GM18517 (cell line): Measurements from ENCODE around the gene FBP2.
"Not testable (repeated sequence)": the region's sequence is repeated elsewhere in the genome, so short reads cannot be mapped to it uniquely, and the experiment has no call there.

Experiments
- ATAC-seq: cut with Tn5 transposase; IDR thresholded peaks from one replicate; pipeline ENCODE4 v1.9.1; 2021; ENCODE audit warnings: mild to moderate bottlenecking, moderate library complexity; ENCODE audit not compliant: unreplicated experiment

FBP2 gene

DNA sequence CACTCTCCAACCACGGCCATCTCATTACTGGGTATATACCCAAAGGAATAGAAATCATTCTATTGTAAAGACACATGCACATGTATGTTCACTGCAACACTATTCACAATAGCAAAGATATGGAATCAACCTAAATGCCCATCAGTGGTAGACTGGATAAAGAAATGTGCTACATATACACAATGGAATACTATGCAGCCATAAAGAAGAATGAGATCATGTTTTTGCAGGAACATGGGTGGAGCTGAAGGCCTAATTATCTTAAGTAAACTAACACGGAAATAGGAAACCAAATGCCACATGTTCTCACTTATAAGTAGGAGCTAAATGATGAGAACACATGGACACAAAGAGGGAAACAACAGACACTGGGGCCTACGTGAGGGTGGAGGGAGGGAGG, 29.3 kb downstream of the FBP2 start:
- ATAC-seq = not testable (repeated sequence)

DNA sequence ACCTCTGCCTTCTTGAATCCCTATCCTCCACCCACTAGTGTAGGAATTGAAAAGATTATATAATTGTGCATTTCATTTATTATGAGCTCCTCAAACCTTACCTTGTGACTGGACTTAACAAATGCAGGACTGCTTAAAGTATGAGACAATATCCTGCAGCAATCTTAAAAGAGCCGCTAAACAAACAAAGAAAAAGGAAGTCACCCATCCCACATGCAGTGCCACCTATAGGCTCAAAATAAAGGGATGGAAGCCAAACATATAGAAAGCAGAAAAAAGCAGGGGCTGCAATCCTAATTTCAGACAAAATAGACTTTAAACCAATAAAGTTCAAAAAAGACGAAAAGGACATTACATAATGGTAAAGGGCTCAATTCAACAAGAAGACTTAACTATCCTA, 30.1 kb downstream of the FBP2 start:
- no peak for ATAC-seq

DNA sequence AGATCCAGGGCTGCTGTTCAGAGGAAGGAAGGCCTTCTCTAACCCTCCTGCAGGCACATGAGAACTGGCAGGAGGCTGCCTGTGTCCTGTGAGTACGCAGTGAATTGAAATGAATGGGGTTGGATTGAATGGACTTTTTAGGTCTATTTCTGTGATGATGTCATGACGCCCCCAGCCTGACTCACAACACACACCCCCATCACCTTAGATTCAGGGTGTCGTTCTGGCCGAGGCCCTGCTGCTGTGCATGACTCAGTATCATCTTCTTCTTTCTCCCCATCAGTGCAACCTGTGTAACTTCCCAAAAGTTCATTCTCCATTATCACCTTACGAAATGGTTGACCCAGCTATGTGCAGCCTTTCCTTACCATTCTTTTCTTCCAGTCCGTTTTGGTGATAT, 33.4 kb downstream of the FBP2 start:
- no peak for ATAC-seq

DNA sequence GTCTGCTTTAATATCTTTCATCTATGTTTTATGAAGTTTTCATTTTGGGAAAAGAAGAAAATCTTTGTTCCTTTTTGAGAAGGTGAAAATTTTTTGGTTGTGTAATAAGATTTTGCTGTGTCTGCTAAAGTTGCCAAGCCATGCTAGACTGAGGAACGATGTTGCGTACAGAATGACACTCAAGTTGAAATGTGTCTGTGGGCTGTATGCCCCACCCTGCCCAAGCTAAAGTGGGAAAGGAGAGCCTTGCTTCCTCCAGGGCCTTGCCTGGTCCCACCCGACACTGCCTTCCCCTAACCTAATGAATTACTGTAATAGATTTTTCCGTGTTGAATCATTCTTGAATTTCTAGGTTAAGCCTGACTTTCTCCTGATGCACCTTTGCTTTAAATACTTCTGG, 36.2 kb downstream of the FBP2 start:
- ATAC-seq = no peak

DNA sequence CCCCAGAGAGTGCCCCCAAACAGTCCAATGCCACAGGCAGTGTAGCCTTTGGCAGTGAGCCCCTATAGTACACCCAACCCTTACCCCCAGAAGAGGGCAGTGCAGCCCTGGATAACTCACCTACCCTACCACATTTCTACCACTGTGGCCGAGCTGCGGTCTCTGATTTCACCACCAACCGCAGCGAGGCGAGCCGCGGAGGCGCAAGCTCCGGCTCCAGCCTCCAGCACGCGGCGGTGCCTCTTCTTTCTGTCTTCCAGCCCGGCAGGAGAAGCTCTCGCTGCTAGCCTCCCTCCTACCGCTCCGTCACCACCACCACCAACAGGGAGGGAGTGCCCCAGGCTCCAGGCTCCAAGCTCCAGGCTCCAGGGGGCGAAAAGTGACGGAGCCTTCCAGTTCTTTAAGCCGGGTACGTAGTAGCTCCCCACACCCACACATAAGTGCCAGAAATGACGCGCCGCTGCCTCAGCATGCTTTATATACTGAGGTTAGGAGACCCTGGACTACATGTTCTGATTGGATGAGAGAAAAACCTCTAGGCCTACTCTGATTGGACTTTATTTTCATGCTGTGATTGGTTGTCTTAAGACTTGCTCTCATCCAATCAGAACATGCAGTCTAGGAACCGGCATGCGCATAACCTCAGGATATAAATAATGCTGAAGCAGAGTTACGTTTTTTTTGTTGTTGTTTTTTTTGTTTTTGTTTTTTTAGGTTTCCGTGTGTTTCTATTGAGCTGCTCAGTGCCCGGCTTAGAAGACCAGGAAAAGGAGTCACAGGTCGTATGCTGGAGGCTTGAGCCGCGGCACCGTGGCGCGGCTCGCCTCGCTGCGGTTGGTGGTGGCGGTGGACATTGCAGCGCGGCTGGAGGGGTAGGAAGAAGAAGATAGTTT, 38.9 kb downstream of the FBP2 start, which contains the start of gene PCAT7:
Gene PCAT7 (plus strand): TSS at position 645 of the 893 bp plus-strand sequence.
- no peak for ATAC-seq

DNA sequence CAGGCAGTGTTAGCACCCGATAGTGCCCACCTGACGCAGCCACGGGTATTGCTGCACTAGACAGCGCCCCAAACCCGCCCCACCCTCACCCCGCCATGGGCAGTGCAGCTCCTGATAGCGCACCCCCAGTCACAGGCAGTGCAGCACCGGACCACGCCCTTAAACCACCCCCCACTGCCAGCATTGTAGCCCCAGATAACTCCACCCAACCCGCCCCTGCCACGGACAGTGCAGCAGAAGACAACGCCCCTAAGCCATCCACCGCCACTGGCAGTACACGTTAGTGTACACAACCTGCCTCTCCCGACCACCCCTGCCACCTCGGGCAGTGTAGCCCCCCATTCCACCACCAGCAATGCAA, 39.6 kb downstream of the FBP2 start:
- ATAC-seq = no peak

DNA sequence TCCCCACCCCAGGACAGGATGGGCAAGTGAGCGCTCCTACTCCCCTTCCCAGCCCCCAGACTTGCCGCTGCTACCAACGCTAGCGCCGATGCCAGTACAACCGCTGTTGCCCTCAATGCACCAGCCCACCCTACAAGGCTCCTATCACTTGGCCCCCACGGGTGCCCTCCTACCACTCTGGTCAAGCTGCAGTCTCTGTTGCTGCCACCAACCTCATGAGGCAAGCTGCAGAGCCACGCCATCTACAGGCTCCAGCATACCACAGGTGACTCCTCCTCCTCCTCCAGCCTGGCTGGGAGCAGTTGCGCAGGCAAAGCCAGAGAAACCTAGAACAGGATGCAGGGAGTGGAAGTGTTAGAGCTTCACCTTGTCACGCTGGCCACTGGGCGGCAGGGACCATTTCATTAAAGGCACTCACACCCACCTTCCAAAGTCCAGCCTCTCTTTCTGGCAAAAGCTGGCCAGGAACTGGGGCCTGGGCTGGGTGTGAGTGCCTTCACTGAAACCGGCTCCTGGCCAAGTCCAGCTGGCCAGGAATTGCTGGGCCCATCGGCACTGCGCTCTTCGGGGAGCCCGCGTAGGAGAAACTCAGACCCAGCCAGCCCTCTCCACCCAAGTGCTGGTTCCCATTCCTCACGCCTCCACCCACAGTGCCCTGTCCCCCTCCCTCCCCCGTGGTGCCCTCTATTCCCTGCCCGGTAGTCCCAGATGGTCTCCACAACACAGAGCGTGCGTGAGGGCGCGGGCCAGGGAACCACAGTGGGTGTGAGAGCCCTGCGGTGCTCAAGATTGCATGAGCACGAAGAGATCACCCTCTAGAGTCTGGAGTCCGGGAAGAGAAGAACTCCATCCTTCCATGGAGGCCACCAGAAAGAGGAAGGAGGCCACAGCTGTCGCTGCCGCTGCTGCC, 40.3 kb downstream of the FBP2 start:
- ATAC-seq = no peak

DNA sequence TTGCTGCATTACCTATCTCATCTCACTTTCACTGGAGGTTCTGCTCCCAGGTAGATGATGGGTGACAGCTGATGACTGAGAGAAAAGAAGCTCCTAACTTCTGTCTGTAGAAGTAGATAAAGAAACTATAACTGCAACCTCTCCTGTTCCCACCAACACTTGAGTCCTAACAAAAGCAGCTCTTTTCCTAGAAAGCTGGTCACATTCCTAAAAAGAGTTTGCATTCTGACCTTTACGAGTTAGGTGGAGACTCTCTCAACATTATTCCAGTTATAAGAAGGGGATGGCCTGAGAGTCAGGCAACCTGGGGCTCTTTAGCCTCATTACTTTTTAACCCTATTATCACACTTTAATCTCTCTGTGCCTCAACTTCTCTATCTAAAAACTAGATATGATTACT, 47.7 kb downstream of the FBP2 start:
- ATAC-seq = no peak

DNA sequence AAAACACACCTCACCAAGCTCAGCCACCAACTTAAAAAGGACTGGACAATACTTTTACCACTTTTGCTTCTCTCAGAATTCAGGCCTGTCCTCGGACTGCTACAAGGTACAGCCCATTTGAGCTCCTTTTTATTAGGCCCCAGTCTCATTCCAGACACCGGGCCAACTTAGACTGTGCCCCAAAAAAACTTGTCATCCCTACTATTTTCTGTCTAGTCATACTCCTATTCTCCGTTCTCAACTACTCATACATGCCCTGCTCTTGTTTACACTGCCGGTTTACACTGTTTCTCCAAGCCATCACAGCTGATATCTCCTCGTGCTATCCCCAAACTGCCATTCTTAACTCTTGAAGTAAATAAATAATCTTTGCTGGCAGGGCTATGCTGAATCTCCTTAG, 49.3 kb downstream of the FBP2 start:
- not testable (repeated sequence) for ATAC-seq

DNA sequence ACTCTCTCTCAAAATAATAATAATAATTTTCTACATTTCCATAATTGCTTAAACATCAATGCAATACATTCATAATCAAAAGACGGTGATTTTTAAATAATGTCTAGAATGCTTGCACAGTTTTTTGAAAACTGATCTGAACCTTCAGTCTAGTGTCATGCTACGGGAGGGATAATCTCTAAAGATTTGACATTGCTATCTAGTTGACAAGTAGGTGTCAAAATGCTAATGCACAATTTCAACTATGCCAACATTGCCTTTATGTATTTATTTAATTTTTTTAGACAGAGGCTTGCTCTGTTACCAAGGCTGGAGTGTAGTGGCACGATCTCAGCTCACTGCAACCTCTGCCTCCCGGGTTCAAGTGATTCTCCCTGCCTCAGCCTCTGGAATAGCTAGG, 54.7 kb downstream of the FBP2 start:
- no peak for ATAC-seq

DNA sequence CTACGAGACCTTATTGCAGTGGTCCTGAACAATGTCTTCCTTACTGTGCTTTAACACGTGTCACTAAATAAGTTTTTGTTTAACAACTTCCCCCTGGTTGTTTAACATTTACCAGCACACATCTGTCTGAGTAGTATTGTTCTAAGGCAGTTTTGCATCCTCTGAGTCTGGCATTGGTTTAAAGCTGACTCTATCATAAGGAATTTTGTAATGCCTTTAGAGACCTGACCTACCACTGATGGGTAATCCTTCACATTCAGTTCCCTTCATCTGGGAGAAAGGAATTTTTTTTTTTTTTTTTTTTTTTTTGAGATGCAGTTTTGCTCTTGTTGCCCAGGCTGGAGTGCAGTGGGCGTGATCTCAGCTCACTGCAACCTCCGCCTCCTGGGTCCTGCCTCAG, 58.7 kb downstream of the FBP2 start:
- ATAC-seq = no peak

DNA sequence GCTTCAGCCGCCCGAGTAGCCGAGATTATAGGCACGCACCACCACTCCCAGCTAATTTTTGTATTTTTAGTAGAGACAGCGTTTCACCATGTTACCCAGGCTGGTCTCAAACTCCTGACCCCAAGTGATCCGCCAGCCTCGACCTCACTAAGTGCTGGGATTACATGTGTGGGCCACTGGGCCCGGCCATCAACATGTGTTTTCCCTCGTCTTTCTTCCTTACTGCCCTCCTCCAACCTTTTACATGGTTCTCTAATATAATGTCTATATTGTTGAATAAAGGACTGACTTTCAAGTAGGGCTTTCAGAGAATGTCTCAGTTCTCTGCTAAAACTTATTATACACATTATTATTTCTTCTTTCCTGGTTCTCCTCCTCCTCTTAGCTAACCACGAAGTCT, 60.0 kb downstream of the FBP2 start:
- no peak for ATAC-seq

DNA sequence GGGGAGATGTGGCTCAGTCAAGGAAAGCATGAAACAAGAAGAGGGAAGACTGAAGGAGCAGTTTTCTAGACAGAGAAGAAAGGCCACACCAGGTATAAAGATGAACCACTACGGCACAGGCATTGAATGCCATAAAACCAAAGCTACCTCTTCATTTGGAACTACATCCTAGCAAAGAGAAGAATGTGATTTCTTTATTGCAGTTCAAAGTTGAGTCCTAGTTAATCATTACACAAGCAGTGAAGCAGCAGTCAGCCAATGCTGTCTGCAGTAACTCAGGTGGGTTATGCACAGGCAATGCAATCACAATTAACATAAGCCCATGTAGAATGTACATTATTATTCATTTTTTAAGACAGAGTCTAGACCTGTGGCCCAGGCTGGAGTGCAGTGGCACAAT, 60.5 kb downstream of the FBP2 start:
- ATAC-seq = no peak

DNA sequence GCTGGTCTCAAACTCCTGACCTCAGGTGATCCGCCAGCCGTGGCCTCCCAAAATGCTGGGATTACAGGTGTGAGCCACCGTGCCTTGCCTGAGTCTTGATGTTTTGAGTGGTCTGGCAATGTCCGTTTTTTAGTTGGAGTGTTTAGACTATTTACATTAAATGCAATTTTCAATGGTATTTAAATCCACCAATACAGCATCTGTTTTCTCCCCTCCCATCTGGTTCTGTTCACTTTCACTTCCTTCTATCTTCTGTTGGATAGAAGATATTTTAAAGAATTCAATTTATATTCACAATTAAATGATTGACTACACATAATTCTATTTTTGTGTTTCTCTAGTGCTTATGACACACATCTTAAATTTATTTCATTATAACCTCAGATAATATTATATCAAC, 64.7 kb downstream of the FBP2 start:
- no peak for ATAC-seq

DNA sequence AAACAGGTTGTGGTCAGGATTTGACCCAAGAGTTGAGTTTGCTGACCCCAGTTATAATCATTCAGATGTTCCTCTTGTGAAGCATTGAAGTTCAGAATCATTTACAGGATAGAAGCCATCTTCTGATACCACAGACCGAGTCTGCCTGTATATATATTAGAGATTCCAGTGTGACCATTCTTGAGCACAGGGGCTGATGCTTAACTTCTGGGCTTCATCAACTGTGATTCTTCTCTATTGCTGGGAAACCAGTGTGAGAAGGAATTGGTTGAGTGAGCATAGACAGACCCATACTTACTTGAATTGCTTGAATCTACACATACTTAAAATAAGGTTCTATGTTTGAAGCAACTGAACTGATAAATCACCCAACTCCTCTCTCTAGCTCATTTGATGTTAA, 66.7 kb downstream of the FBP2 start:
- ATAC-seq = no peak

DNA sequence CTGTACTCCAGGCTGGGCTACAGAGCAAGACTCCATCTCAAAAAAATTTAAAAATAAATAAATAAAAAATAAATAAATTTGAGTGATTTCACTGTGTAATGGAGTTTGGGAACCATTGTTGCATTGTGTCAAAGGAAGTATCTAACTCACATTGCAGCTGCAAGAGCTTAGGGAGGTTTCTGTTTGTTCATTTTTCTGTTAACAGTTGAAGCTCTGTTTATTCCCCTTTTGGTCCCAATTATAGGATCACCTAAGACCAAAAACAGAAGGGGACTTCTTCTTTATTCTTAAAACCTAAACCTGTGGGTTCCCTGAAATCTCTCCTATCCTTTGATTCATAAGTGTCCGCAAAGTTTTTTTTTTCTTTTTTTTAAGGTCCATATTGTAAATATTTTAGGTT, 67.4 kb downstream of the FBP2 start:
- ATAC-seq = no peak

DNA sequence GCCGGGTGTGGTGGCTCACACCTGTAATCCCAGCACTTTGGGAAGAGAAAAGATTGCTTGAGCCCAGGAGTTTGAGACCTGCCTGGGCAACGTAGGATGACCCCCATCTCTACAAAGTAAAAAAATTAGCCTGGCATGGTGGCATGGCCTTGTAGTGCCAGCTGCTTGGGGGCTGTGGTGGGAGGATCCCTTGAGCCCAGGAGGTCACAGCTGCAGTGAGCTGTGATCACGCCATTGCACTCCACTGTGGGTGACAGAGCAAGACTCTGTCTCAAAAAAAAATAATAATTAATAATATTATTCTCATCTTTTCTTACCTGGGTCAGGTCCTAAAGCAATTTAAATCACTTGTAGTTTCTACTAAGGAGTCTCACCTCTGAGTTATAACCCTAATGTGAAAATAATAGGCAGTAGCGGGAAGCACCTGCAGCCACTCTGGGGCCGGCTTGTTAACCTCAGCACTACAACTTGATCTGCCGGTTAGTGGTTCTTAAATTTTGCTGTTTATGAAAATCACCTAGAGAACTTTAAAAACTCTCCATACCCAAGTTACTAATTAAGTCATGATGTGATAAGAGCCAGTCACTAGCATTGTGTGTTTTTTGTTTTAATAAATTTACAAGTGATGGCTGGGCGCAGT, 68.1 kb downstream of the FBP2 start:
- ATAC-seq = no peak

DNA sequence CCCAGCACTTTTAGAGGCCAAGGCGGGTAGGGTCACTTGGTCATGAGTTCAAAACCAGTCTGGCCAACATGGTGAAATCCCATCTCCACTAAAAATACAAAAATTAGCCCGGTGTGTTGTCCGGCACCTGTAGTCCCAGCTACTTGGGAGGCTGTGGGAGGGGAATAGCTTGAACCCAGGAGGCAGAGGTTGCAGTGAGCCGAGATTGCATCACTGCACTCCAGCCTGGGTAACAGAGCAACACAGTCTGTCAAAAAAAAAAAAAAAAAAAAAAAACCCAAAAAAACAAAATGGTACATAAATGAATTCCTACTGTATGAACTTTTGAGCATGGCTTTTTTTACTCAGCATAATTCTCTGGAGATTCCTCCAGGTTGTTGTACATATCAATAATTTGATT, 76.4 kb downstream of the FBP2 start:
- no peak for ATAC-seq

DNA sequence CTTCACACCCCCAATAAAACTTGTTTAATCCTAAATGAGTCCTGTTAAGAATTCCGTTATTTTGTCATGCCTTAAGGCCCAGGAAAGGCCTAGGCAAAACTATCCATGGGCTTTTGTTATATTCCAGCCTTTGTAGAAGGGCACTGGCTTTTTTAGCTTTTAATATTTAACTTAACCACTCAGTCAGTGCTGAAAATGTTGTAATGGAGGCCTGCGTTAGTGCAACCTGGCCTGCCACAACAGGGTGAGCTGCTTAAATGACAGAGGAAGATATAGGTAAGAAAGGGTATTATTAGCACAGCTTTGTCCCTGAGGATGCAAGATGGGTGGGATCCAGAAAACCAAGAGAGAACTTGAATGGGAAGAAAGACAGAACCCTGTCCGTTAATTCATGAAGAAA, 78.9 kb downstream of the FBP2 start:
- no peak for ATAC-seq

DNA sequence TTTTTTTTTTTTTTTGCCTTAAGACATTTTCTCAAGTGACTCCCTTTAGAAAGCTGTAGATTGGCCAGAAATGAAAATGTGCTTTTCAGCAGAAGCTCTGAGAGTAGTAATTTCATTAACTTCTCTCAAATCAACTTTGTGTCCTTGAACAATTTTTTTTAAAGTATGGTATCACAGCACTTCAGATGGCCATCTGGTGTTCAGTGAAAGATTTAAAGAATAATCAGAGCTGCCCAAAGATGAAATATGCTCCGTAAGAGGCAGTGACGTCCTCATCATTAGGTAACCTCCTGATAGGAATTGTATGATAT, 81.7 kb downstream of the FBP2 start:
- no peak for ATAC-seq

DNA sequence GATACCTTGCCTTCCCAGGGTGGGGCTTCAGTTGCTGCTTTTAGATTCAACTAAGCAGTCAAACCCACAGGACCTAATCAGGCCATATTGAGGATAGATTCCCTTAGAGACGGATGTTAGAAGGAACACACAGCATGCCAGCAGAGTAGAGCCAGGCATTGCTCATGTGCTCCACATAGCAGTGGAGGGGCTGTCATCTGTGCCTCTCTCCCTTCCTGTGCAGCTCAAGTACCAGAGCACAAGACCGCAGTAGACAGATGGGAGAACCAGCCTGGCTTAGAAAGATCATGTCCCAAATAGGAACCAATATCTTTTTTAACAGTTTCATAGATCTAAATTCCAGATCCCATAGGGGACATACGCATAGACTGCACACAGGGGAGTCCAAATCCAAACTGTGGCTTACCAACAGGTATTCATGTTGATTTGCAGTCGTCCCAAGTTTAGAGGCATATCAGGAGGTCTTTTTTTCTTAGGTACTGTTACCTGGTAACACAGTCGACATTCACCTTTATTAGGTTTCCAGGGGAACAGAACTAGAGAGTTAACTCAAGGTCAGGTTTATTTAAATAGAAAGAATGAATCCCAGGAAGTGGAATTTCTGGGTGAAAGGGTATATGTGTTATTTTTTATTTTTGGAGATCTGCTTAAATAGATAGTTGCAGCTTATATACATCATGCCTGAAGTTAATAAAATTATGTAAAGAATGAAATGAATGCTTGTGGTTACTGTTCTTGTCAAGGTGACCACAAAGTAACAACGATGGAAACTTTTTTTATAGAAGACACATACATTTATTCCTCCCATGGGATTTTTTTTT, 82.3 kb downstream of the FBP2 start:
- no peak for ATAC-seq
